ENCODE results near the gene RAD51.
"Not testable (repeated sequence)": the region's sequence is repeated elsewhere in the genome, so short reads cannot be mapped to it uniquely, and the experiment has no call there.

The RAD51 gene

DNA sequence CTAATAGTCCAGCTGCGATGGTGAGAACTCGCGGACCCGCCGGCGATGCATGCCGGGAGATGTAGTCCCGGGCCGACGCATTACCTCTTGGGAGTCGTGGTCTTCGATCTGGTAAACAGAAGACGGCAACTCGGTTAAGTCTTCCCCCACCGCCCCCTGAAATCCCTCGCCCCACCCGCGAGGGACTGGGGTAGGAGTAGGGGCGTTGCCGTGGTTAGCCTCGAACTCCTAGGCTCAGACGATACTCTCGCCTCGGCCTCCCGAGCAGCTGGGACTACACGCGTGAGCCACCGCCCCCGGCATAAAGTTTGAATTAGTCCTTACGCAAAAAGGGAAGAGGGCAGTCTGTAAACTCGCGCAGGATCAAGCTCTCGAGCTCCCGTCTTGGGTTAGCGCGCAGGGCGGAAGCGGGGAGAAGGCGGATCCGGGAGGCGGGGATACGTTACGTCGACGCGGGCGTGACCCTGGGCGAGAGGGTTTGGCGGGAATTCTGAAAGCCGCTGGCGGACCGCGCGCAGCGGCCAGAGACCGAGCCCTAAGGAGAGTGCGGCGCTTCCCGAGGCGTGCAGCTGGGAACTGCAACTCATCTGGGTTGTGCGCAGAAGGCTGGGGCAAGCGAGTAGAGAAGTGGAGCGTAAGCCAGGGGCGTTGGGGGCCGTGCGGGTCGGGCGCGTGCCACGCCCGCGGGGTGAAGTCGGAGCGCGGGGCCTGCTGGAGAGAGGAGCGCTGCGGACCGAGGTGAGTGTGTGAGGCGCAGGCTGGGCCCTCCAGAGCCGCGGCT is at the start of gene RAD51:
Gene RAD51, plus strand, starts transcription at position 487 of the 781 bp plus-strand sequence. CDS start 3,585 bp downstream, outside the sequence.
- DNase-seq = peak; percentile 80

- no peak for DNase-seq
These were observed 47.5 kb upstream of the RAD51 start for GRCh38 chr15:40647523-40647922.

DNA sequence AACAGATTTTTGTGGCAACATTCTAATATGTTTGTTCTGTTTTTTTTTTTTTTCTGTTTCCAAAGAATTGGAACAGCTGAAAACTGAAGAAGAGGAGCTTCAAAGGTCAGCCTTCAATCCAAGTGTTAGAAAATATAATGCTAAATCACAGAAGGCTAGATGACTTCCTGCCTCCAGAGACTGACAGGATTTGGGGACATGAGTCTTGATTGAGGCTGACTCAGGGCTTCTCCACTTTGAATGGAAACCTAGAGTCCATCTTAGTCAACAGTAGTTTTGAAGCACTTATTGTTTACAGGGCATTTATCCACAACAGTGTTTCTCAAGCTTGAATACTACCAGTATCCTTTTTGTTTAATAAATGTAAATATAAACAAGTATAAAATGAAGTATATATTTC is 44.5 kb upstream of the RAD51 start:
- no peak for DNase-seq

GRCh38 chr15:40660686-40661085 is 34.3 kb upstream of the RAD51 start:
- no peak for DNase-seq

GRCh38 chr15:40664909-40665308 is 30.1 kb upstream of the RAD51 start:
- no peak for DNase-seq

- DNase-seq = not testable (repeated sequence)
These were observed 18.7 kb upstream of the RAD51 start for GRCh38 chr15:40676290-40676689.

DNA sequence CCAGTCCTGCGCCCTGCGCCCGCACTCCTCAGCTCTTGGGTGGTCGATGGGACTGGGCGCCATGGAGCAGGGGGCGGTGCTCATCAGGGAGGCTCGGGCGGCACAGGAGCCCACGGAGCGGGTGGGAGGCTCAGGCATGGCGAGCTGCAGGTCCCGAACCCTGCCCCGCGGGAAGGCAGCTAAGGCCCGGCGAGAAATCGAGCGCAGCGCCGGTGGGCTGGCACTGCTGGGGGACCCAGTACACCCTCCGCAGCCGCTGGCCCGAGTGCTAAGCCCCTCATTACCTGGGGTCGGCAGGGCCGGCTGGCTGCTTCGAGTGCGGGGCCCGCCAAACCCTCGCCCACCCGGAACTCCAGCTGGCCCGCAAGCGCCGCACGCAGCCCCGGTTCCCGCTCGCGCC is 18.1 kb upstream of the RAD51 start:
- not testable (repeated sequence) for DNase-seq

DNA sequence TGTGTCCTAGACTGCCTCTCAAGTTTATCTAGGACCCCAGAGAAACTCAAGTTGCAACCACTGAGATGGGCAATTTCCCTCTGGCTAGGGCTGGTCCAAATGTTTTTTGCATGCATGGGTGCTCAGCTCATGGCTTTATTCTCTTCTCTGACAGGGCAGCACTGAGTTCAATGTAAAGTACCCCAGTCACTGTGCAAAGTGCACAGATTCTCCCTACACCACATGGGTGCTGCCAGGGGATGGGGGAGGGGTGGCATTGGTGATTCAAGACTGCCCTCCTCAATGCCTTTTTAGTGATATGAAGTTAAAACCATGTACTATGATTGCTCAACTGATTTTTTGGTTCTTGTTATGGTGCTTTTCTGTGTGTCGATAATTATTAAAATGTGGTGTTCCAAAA is 14.8 kb upstream of the RAD51 start:
- no peak for DNase-seq

DNA sequence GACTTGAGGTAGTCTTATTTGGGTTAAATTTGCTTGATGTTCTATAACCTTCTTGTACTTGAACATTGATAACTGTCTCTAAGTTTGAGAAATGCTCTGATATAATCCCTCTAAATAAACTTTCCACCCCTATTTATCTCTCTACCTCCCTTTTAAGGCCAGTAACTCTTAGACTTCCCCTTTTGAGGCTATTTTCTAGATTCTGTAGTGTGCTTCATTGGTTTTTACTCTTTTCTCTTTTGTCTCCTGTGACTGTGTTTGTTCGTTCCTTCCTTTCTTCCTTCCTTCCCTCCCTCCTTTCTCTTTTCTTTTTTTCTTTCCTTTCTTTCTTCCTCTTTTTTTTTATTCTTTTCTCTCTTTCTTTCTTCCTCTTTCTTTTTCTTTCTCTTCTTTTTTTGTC is 14.0 kb upstream of the RAD51 start:
- not testable (repeated sequence) for DNase-seq

GRCh38 chr15:40684381-40684780 is 10.6 kb upstream of the RAD51 start:
- DNase-seq = no peak

- DNase-seq = no peak
These were observed 9.6 kb upstream of the RAD51 start for GRCh38 chr15:40685376-40685775.

GRCh38 chr15:40688932-40689799 is 5.8 kb upstream of the RAD51 start:
- DNase-seq = peak; percentile 3

GRCh38 chr15:40691737-40692136 is 3.2 kb upstream of the RAD51 start:
- DNase-seq = no peak

GRCh38 chr15:40693904-40694687 is 878 bp upstream of the RAD51 start:
- no peak for DNase-seq

DNA sequence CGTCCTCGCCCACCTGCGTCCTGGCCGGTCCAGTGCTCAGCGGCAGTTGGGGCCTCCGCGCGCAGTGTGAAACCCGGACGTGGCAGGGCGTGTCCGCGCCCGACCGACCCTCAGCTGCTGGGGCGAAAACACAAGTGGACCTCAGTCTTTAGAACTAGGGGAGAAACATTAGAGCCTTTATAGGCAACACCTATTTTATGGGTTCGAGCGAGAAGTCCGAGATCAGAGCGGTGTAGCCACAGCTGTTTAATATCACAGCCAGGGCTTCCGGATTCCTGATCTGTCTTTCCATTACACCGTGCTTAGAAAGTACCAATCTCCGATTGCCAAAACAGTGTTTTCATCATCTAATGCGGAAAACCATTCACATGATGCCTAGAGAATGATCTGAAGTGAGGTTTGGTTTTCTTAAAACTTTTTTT is 506 bp downstream of the RAD51 start:
- DNase-seq = no peak

DNA sequence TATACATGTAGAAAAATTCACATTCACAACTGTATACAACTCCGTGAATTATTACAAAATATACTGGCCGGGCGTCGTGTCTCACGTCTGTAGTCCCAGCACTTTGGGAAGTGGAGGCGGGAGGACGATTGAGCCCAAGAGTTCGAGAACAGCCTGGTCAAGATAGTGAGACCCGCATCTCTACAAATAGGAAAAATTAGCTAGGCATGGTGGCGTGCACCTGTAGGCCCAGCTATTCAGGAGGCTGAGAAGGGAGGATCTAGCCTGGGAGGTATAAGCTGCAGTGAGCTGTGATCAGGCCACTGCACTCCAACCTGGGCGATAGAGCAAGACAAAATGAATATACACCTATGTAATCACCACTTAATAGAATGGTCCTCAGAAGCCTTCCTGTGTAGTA is 1.3 kb downstream of the RAD51 start:
- DNase-seq = no peak

DNA sequence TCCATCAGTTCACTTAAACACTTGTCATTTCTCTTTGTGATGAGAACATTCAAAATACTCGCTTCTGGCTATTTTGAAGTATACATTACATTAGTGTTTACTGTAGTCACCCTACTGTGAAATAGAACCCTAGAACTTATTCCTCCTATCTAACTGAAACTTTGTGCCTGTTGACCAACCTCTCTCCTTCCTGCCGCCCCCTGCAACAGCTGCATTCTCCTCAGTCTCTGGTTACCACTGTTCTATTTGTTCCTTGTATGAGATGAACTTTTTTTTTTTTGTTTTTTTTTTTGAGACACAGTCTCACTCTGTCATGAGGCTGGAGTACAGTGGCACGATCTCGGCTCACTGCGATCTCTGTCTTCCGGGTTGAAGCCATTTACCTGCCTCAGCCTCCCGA is 2.9 kb downstream of the RAD51 start:
- no peak for DNase-seq

DNA sequence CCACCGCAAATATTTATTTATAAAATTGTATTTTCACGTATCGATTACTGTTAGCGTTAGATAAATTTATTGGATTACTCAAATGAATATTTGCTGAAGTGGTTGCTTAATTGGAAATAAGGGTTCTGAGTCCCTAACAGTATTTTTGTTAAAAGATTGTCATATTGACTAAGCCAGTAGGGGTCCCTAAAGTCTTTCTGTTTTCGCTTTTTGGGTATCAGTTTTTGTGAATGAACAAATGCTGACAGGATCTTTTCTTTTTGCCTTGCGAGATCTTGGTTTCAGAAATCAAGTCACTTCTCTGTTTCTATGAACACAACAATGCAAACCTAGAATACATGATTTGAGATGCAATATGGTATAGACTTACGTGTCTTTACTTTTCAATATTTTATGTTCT is 7.1 kb downstream of the RAD51 start:
- no peak for DNase-seq

DNA sequence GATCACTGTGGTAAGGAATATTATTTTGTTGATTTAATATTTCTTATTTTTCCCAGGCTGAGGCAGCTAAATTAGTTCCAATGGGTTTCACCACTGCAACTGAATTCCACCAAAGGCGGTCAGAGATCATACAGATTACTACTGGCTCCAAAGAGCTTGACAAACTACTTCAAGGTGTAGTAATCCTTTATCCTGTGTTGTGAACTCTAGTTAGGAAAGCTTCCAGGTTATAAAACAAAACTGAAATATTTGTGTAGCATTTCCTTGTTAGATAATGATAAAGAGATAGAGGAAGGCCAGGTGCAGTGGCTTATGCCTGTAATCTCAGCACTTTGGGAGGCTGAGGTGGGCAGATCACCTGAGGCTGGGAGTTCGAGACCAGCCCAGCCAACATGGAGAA is 11.1 kb downstream of the RAD51 start:
- no peak for DNase-seq

DNA sequence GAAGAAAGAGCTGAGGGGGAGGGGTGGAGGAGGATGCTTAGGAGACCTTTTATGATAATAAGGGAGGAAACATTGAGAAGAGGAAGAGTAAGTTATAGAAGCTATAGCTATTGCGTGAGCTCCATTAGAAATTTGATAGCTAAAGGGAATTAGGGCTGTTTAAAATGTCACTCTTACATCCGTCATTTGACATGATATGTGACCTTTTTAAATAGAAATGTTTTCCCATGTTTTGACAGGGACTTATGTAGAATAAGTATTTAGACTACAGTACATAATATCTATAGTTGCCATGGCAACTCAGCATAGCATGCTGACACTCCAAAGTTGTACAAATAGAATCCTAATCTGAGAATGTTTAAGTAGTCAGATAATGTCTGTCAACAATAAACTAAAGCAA is 19.2 kb downstream of the RAD51 start:
- DNase-seq = no peak

DNA sequence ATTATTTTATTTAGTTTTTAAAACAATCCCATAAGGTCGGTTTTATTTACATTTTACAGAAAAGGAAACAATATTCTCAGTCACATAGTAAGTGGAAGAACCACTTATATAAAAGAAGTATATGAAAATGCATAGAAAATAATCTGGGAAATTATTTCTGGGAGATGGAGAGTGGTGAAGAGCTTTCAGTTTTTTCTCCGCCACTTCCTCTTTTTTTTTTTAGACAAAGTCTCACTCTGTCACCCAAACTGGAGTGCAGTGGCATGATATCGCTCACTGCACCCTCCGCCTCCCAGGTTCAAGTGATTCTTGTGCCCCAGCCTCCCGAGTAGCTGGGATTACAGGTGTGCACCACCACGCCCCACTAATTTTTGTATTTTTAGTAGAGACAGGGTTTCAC is 21.2 kb downstream of the RAD51 start:
- DNase-seq = no peak

GRCh38 chr15:40721701-40722100 is 26.7 kb downstream of the RAD51 start:
- no peak for DNase-seq

DNA sequence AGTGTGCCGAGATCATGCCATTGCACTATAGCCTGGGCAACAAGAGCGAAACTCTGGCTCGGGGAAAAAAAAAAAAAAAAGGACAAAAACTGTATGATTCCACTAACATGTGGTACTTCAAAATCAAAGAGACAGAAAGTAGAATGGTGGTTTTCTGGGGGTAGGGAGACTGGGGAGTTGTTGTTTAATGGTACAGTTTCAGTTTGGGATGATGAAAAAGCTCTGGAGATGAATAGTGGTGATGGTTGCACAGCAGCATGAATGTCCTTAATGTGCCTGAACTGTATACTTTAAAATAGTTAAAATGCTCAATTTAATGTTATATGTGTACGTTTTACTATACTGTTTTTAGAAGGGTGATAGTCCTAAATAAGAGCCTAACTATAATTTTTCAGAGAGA is 27.4 kb downstream of the RAD51 start:
- no peak for DNase-seq

Data from T1000 (cell line).